Kidney (tissue), 14 donors: ENCODE data around the gene MSI2. TPM values are rescaled to one million over a fixed set of nuclear protein-coding genes. Genes with fewer than 3 reads are reported as not detected.

Experiments
- DNase-seq, 5 donors: peaks; one replicate each; pipeline ENCODE4 v3.0.0-alpha.2; 2013 to 2020
- FAIRE-seq: peaks from 2 replicates; lab custom pipeline; 2012; peaks lifted over from hg19 to GRCh38; lab: Jason Lieb, UNC
- H3K27ac ChIP-seq, 2 donors: one replicate each; pipeline ENCODE4 v1.7.0; 2013; ENCODE audit warnings: low read depth in 2 of 2, low read length in 2 of 2, inconsistent platforms in 1 of 2
- H3K27me3 ChIP-seq: one replicate; pipeline ENCODE4 v1.7.1; 2013; ENCODE audit warnings: low read length, inconsistent platforms; ENCODE audit not compliant: control insufficient read depth, insufficient read depth
- H3K36me3 ChIP-seq, 3 donors: one replicate each; pipeline versions ENCODE4 v1.7.0 to v1.7.1; 2013; ENCODE audit warnings: low read length in 3 of 3, control low read depth in 1 of 3, inconsistent platforms in 1 of 3; ENCODE audit not compliant: insufficient read depth in 3 of 3, control insufficient read depth in 2 of 3
- H3K4me1 ChIP-seq, 3 donors: one replicate each; pipeline versions ENCODE4 v1.7.0 to v1.7.1; 2013; ENCODE audit warnings: low read length in 3 of 3, inconsistent platforms in 1 of 3, low read depth in 1 of 3; ENCODE audit not compliant: control insufficient read depth in 2 of 3, insufficient read depth in 2 of 3
- H3K4me3 ChIP-seq, 3 donors: one replicate each; pipeline versions ENCODE4 v1.7.0 to v1.8.1; 2013; ENCODE audit warnings: low read length in 3 of 3, control low read depth in 1 of 3, inconsistent platforms in 1 of 3
- H3K9ac ChIP-seq, 3 donors: one replicate each; pipeline versions ENCODE4 v1.7.0 to v1.7.1; 2013; ENCODE audit warnings: low read length in 3 of 3, control low read depth in 1 of 3, inconsistent platforms in 1 of 3
- H3K9me3 ChIP-seq, 3 donors: one replicate each; pipeline versions ENCODE4 v1.7.0 to v1.7.1; 2013; ENCODE audit warnings: low read length in 3 of 3, control low read depth in 1 of 3, inconsistent platforms in 1 of 3; ENCODE audit not compliant: control insufficient read depth in 2 of 3, insufficient read depth in 1 of 3
- CTCF ChIP-seq: IDR thresholded peaks from 3 replicates; pipeline ENCODE4 v1.5.1; 2012; ENCODE audit warnings: mild to moderate bottlenecking, moderate library complexity, borderline replicate concordance; ENCODE audit not compliant: insufficient read depth; ENCODE audit errors: extremely low read depth
- intact Hi-C: fragments of 100-400 bp; cut with DNase I; formaldehyde crosslinking; loops from one replicate; pipeline ENCODE4 v1.11.1; 2022
- polyA plus RNA-seq: library from polyadenylated mRNA; stranded (reverse); fragments of 350-450 nt; fragmentation: Illumina TruSeq; extraction: RNeasy Lipid Tissue Mini Kit (QIAGEN cat#74804); gene quantifications from one replicate; pipeline ENCODE4 v1.2.3, GENCODE V29; 2014; ENCODE audit warnings: low read depth, low replicate concordance; ENCODE audit not compliant: insufficient read depth
- total RNA-seq: library from RNA; stranded (reverse); fragmentation: NEBNext Ultra II Directional; extraction: Animal tissue kit (Norgen Biotek cat#: 25700); gene quantifications from one replicate; pipeline ENCODE4 v1.2.1, GENCODE V29; 2021
- donor health status: control.
- donor health status: control.
- donor health status: control.
- donor health status: control.
- donor health status: control.
- donor health status: DM: yes; HTN: yes; CAD: no.
- donor health status: Normal renal cell carcinoma (clear cell type).

The MSI2 gene
- total and polyA plus RNA-seq, 2 donors from 2014 or later = 69.2 to 151 TPM

GRCh38 chr17:57343717-57344116, 87.4 kb downstream of the MSI2 start:
- intact Hi-C loops = no loop called here
- FAIRE-seq (no peak), DNase-seq (no peak)
- H3K27ac ChIP-seq = no peak overlapping the region
- no peak overlapping the region for H3K9ac ChIP-seq
- TF ChIP-seq CTCF = no peak
- peaks cover 0 to 6% (median 4%) of the 10 kb centered on the region in 3 donors for H3K36me3 ChIP-seq
- H3K4me1 ChIP-seq = peaks cover 0 to 15% (median 0%) of the 10 kb centered on the region in 3 donors
- no peak overlapping the region for H3K4me3 ChIP-seq
- no peaks in the 10 kb centered on the region for H3K27me3 ChIP-seq
- H3K9me3 ChIP-seq = no peaks in the 10 kb centered on the region

DNA sequence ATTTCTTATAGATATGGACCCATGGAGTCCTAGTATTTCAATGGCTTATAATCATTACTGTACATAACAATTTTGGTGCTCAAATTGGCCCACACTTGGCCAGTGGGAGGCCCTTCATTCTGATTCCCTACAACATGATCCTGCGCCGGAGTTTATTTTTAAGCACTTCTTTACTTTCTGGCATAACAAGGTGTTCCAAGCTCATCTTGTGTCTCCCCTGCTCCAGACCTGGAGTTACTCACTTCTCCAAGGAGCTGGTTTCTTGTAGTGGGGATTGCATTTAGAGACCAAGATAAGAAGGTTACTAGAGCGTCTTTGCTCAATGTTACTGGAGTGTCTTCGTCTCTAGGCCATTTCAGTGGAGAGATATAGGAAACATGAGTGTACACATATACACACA, 87.9 kb downstream of the MSI2 start:
- no peak for TF ChIP-seq CTCF
- no peaks in the 10 kb centered on the region for H3K27me3 ChIP-seq
- DNase-seq (no peak), FAIRE-seq (no peak)
- no peak overlapping the region for H3K9ac ChIP-seq
- H3K27ac ChIP-seq = no peak overlapping the region
- H3K36me3 ChIP-seq = peaks cover 0 to 6% (median 4%) of the 10 kb centered on the region in 3 donors
- peaks cover 0 to 15% (median 0%) of the 10 kb centered on the region in 3 donors for H3K4me1 ChIP-seq
- intact Hi-C loops = no loop called here
- no peaks in the 10 kb centered on the region for H3K9me3 ChIP-seq
- no peak overlapping the region for H3K4me3 ChIP-seq

- Histone ChIP-seq H3K4me3 (no peak overlapping the region), H3K36me3 (peaks cover 0 to 8% (median 4%) of the 10 kb centered on the region in 3 donors), H3K4me1 (peaks cover 0 to 14% (median 10%) of the 10 kb centered on the region in 3 donors), H3K9ac (no peak overlapping the region), H3K27me3 (no peaks in the 10 kb centered on the region), H3K9me3 (no peaks in the 10 kb centered on the region), H3K27ac (peak overlapping the region in 1 of 2 donors; percentile 47)
- DNase-seq (no peak), FAIRE-seq (no peak)
- intact Hi-C loops = no loop called here
- TF ChIP-seq CTCF = no peak
These were observed 93.4 kb downstream of the MSI2 start for GRCh38 chr17:57349541-57350247.
